Memory B cell (primary cell): ENCODE results near the gene EIF3J.

ENCODE experiments used
- ATAC-seq: fragments of 150-1000 bp; cut with Tn5 transposase; 2 replicates; pipeline ENCODE4 v1.10.0; 2021; ENCODE audit warnings: low read depth, mild to moderate bottlenecking, moderate library complexity
- DNase-seq, 2 donors: peaks; one replicate each; pipeline ENCODE4 v3.0.0; 2022; ENCODE audit warnings: low spot score in 2 of 2
- H3K27ac Mint-ChIP-seq: one replicate; pipeline ENCODE4 v1.8.0; 2022; ENCODE audit warnings: mild to moderate bottlenecking, moderate library complexity, mixed read lengths
- H3K27me3 Mint-ChIP-seq: one replicate; pipeline ENCODE4 v1.8.0; 2022; ENCODE audit warnings: mixed read lengths
- H3K36me3 Mint-ChIP-seq: one replicate; pipeline ENCODE4 v1.8.0; 2022; ENCODE audit warnings: mild to moderate bottlenecking, mixed read lengths
- H3K4me1 Mint-ChIP-seq: one replicate; pipeline ENCODE4 v1.8.0; 2022; ENCODE audit warnings: mixed read lengths
- H3K4me3 Mint-ChIP-seq: one replicate; pipeline ENCODE4 v1.8.0; 2022; ENCODE audit warnings: mild to moderate bottlenecking, moderate library complexity, mixed read lengths
- H3K9me3 Mint-ChIP-seq: one replicate; pipeline ENCODE4 v1.8.0; 2022; ENCODE audit warnings: mixed read lengths

EIF3J gene

GRCh38 chr15:44536962-44537734, at the start of gene EIF3J:
Gene EIF3J, plus strand, starts transcription at chr15:44537147. Its CDS starts 48 bp downstream, at chr15:44537195.
- H3K9me3 Mint-ChIP-seq, result no peaks in the 10 kb centered on the region
- H3K36me3 Mint-ChIP-seq, result peaks cover 8% of the 10 kb centered on the region
- DNase-seq (peak; percentile 86 to 93), ATAC-seq (peak; percentile 88)
- no peaks in the 10 kb centered on the region for H3K27me3 Mint-ChIP-seq
- H3K4me3 Mint-ChIP-seq, result peak within 1 kb of the TSS; percentile 91
- peak within 1 kb of the TSS; percentile 98 for H3K27ac Mint-ChIP-seq
- H3K4me1 Mint-ChIP-seq, result peaks cover 32% of the 10 kb centered on the region

DNA sequence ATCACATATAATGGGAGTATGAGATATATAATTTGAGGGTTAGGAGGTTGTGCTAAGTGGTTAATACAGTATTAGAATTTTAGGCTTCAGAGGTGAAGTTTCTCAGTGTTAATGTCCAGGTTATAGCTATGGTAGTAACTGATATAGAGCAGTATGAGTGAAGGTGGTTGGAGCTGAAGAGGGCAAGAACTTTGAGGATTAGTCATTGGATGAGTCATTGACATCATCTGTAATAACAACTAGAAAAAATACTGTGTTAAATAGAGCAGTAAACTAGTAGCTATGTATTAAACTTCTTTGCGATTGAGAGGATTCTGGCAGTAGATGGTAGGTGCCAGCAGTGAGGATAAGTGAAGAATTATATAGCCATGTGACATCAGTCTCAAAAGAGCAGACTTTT, 47.5 kb upstream of the EIF3J start:
- no peak for DNase-seq
- ATAC-seq, result no peak
- Mint-ChIP-seq H3K36me3 (peaks cover 28% of the 10 kb centered on the region), H3K4me3 (no peak overlapping the region), H3K27me3 (no peaks in the 10 kb centered on the region), H3K9me3 (no peaks in the 10 kb centered on the region), H3K4me1 (peaks cover 2% of the 10 kb centered on the region), H3K27ac (peak overlapping the region; percentile 19)

DNA sequence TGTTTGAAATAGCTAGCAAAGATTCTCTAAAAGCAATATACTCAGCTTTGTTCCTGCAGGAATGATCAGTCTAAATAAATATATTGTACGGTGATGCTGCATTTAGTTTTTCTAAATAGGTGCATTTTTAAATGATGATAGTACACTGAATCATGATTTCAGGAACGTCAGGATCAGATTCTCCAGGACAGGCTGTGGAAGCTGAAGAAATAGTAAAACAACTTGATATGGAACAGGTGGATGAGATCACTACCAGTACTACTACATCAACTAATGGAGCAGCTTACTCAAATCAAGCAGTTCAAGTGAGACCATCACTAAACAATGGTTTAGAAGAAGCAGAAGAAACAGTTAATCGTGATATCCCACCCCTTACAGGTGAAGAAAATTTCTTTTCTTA, 46.3 kb upstream of the EIF3J start:
- Mint-ChIP-seq H3K27ac (peak overlapping the region; percentile 62), H3K4me1 (peaks cover 2% of the 10 kb centered on the region), H3K9me3 (no peaks in the 10 kb centered on the region), H3K4me3 (no peak overlapping the region), H3K36me3 (peaks cover 28% of the 10 kb centered on the region), H3K27me3 (no peaks in the 10 kb centered on the region)
- no peak for DNase-seq
- ATAC-seq, result no peak

DNA sequence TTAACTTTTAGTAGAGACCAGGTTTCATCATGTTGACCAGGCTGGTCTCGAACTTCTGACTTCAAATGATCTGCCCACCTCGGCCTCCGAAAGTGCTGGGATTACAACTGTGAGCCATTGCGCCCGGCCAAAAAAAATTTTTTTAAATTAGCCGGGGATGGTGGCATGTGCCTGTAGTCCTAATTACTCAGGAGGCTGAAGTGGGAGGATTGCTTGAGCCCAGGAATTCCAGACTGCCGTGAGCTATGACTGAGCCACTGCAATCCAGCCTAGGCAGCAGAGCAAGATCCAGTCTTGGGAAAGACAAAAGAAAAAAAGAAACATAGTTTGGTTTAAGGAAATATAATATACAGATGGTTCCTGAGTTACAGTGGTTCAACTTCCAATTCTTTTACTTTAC, 44.9 kb upstream of the EIF3J start:
- no peaks in the 10 kb centered on the region for H3K9me3 Mint-ChIP-seq
- no peak overlapping the region for H3K27ac Mint-ChIP-seq
- H3K27me3 Mint-ChIP-seq, result no peaks in the 10 kb centered on the region
- H3K4me1 Mint-ChIP-seq, result peaks cover 2% of the 10 kb centered on the region
- ATAC-seq (no peak), DNase-seq (no peak)
- peaks cover 30% of the 10 kb centered on the region for H3K36me3 Mint-ChIP-seq
- H3K4me3 Mint-ChIP-seq, result no peak overlapping the region

DNA sequence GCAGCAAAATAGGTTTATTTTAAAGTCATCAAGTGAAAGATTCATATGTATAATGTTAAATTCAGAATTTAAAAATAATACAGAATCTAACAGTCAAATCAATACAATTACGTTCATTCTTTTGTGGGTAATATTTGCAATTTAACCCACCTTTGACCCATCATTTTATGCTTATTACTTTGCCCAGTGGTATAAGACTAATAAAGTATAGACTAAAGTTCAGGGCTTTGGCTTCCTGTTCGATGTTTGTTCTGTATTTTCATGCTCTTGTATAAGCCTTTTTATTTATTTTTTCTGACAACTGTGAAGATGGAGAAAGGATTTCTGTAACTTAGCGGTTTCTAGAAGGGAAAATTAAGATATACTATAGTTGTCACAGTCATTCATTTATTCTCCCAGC, 44.3 kb upstream of the EIF3J start:
- no peak overlapping the region for H3K4me3 Mint-ChIP-seq
- no peaks in the 10 kb centered on the region for H3K9me3 Mint-ChIP-seq
- DNase-seq (no peak), ATAC-seq (no peak)
- H3K4me1 Mint-ChIP-seq, result peaks cover 2% of the 10 kb centered on the region
- no peaks in the 10 kb centered on the region for H3K27me3 Mint-ChIP-seq
- no peak overlapping the region for H3K27ac Mint-ChIP-seq
- peaks cover 24% of the 10 kb centered on the region for H3K36me3 Mint-ChIP-seq

GRCh38 chr15:44495562-44495961, 41.4 kb upstream of the EIF3J start:
- DNase-seq, result no peak
- Mint-ChIP-seq H3K27ac (no peak overlapping the region), H3K4me3 (no peak overlapping the region), H3K36me3 (peaks cover 13% of the 10 kb centered on the region), H3K9me3 (no peaks in the 10 kb centered on the region), H3K4me1 (peaks cover 2% of the 10 kb centered on the region), H3K27me3 (no peaks in the 10 kb centered on the region)
- ATAC-seq, result no peak

GRCh38 chr15:44500555-44500954, 36.4 kb upstream of the EIF3J start:
- DNase-seq, result no peak
- Mint-ChIP-seq H3K36me3 (peaks cover 10% of the 10 kb centered on the region), H3K4me3 (no peak overlapping the region), H3K9me3 (no peaks in the 10 kb centered on the region), H3K27ac (peak overlapping the region; percentile 70), H3K4me1 (peaks cover 3% of the 10 kb centered on the region), H3K27me3 (no peaks in the 10 kb centered on the region)
- no peak for ATAC-seq

- Mint-ChIP-seq H3K27me3 (no peaks in the 10 kb centered on the region), H3K4me1 (peaks cover 3% of the 10 kb centered on the region), H3K9me3 (no peaks in the 10 kb centered on the region), H3K27ac (no peak overlapping the region), H3K36me3 (peaks cover 7% of the 10 kb centered on the region), H3K4me3 (no peak overlapping the region)
- peak; percentile 59 for ATAC-seq
- DNase-seq, result no peak
Measured at GRCh38 chr15:44501768-44502366, 35.1 kb upstream of the EIF3J start.

GRCh38 chr15:44516436-44516835, 20.5 kb upstream of the EIF3J start:
- ATAC-seq (no peak), DNase-seq (no peak)
- H3K27ac Mint-ChIP-seq, result no peak overlapping the region
- no peaks in the 10 kb centered on the region for H3K27me3 Mint-ChIP-seq
- H3K4me1 Mint-ChIP-seq, result no peaks in the 10 kb centered on the region
- H3K9me3 Mint-ChIP-seq, result no peaks in the 10 kb centered on the region
- H3K36me3 Mint-ChIP-seq, result peaks cover 5% of the 10 kb centered on the region
- no peak overlapping the region for H3K4me3 Mint-ChIP-seq

- H3K36me3 Mint-ChIP-seq, result peaks cover 6% of the 10 kb centered on the region
- no peaks in the 10 kb centered on the region for H3K9me3 Mint-ChIP-seq
- DNase-seq, result no peak
- H3K27ac Mint-ChIP-seq, result peak overlapping the region; percentile 21
- no peak overlapping the region for H3K4me3 Mint-ChIP-seq
- no peak for ATAC-seq
- H3K27me3 Mint-ChIP-seq, result no peaks in the 10 kb centered on the region
- no peaks in the 10 kb centered on the region for H3K4me1 Mint-ChIP-seq
Measured at GRCh38 chr15:44519537-44519936, 17.4 kb upstream of the EIF3J start.

DNA sequence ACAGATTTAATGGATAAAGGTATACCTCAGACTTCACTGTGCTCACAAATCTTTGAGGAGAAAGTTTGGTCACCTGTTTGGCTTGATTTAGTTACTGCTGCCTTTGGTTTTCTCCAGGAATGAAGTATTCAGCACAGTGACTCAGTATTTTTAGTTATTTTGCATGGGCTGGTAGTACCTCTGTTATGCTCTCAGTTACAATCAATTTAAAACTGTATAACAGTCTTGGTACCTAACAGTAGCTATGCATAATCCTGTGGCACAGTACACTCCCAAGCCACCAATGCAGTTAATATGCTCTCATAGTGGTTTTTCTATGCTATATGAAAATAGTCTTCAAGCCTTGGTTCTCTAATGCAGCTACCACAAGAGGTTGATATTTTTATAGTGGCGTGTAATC, 11.9 kb upstream of the EIF3J start:
- H3K9me3 Mint-ChIP-seq, result no peaks in the 10 kb centered on the region

DNA sequence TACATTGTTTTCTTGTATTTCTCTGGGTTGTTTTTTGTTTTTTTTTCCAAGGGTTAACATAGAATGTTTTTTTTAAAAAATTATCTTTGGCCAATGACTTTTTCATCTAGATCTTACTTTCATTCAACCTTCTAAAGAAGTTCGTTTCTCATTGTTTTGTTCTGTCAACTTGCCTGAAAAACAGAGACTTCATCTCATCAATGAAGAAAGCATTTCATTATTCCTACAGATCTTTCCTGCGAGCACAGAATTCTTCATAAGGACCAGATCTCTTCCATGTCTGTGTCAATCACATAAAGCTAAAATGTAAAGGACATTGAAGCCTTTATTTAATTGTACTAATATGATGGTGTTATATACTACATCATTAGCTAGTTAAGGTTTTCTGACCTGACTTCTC, 9.7 kb upstream of the EIF3J start:
- H3K4me1 Mint-ChIP-seq, result peaks cover 4% of the 10 kb centered on the region
- ATAC-seq (no peak), DNase-seq (no peak)
- peak overlapping the region; percentile 41 for H3K27ac Mint-ChIP-seq
- no peaks in the 10 kb centered on the region for H3K27me3 Mint-ChIP-seq
- H3K36me3 Mint-ChIP-seq, result peaks cover 4% of the 10 kb centered on the region
- no peaks in the 10 kb centered on the region for H3K9me3 Mint-ChIP-seq
- no peak overlapping the region for H3K4me3 Mint-ChIP-seq

More for the DNA sequence above, 11.9 kb upstream of the EIF3J start:
- DNase-seq, result no peak
- no peak for ATAC-seq
- H3K4me1 Mint-ChIP-seq, result no peaks in the 10 kb centered on the region
- no peak overlapping the region for H3K27ac Mint-ChIP-seq
- peaks cover 4% of the 10 kb centered on the region for H3K36me3 Mint-ChIP-seq
- no peaks in the 10 kb centered on the region for H3K27me3 Mint-ChIP-seq
- no peak overlapping the region for H3K4me3 Mint-ChIP-seq

- no peak for ATAC-seq
- Mint-ChIP-seq H3K27ac (peak overlapping the region; percentile 64), H3K27me3 (no peaks in the 10 kb centered on the region), H3K4me1 (peaks cover 4% of the 10 kb centered on the region), H3K36me3 (peaks cover 4% of the 10 kb centered on the region), H3K9me3 (no peaks in the 10 kb centered on the region), H3K4me3 (no peak overlapping the region)
- DNase-seq, result no peak
Measured at GRCh38 chr15:44529864-44530604, 6.9 kb upstream of the EIF3J start.

- Mint-ChIP-seq H3K27ac (peak overlapping the region; percentile 64), H3K9me3 (no peaks in the 10 kb centered on the region), H3K4me3 (no peak overlapping the region), H3K27me3 (no peaks in the 10 kb centered on the region), H3K36me3 (peaks cover 4% of the 10 kb centered on the region), H3K4me1 (peaks cover 6% of the 10 kb centered on the region)
- DNase-seq, result no peak
- no peak for ATAC-seq
Measured at GRCh38 chr15:44530653-44531052, 6.3 kb upstream of the EIF3J start.
